SK-N-MC (cell line): ENCODE results near the gene CD248.

Experiments
- EZH2 ChIP-seq: fragments of 200-600 bp; sonication (generic); IDR thresholded peaks from one replicate; pipeline ENCODE4 v1.6.1; 2017; ENCODE audit warnings: antibody characterized with exemption
- FOXP2 ChIP-seq: optimal IDR thresholded peaks from 2 replicates; pipeline ENCODE3; 2011; ENCODE audit warnings: mild to moderate bottlenecking, moderate library complexity; ENCODE audit not compliant: insufficient read depth; ENCODE audit errors: extremely low read length, control extremely low read depth
- POLR2AphosphoS5 ChIP-seq: IDR thresholded peaks from 2 replicates; pipeline ENCODE4 v1.6.1; 2012; ENCODE audit warnings: mild to moderate bottlenecking, low read depth, low read length, borderline replicate concordance

DNA sequence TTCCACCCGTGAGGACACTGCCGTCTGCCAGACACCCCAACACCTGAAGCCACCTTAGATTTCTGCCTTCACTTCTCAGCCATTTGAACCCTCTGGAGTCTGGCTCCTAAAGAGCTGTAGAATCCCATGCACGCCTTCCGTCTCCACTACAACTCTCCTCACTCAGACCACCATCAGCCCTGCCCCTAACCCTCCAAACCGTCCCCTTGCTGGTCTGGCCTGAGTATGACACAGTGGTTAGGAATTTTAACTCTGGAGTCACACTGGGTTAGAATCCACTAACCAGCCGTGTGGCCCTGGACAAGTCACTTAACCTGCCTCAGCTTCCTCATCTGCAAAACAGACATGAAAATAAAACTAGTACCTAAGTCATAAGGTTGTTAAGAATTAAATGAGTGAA is 35.8 kb downstream of the CD248 start:
- no peak for TF ChIP-seq POLR2AphosphoS5
- no peak for TF ChIP-seq EZH2
- no peak for TF ChIP-seq FOXP2
